GM20000 (cell line): ENCODE results near the gene VWA8.

Experiments
- DNase-seq: peaks from one replicate; pipeline ENCODE4 v3.0.0; 2012; ENCODE audit warnings: low spot score
- CTCF ChIP-seq: IDR thresholded peaks from 2 replicates; pipeline ENCODE4 v1.5.1; 2012; ENCODE audit warnings: mild to moderate bottlenecking, control low read depth; ENCODE audit errors: extremely low read depth, missing control alignments

Gene VWA8

GRCh38 chr13:41969072-41969471 lies 8.2 kb upstream of the VWA8 start:
- no peak for TF ChIP-seq CTCF
- no peak for DNase-seq

DNA sequence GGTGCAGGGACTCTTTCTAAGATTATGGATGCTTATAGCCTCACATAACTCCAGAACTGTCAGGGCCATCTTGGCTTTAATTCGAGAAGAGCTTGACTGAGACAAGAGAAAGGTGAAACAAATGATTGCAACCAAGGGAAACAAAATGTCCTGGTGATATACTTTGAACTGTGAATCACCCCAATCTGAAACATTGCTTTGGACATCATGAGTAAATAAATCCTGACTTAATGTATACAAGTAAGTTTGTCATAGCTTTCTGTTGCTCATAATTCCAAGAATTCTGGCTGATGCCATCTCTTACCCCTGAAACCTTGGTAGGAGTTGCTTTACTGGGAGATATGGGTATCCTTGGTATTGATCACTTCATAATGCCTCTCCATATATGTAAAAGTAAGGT lies 5.8 kb upstream of the VWA8 start:
- no peak for TF ChIP-seq CTCF
- no peak for DNase-seq

GRCh38 chr13:41962994-41963393 lies 2.1 kb upstream of the VWA8 start:
- TF ChIP-seq CTCF, result no peak
- no peak for DNase-seq

DNA sequence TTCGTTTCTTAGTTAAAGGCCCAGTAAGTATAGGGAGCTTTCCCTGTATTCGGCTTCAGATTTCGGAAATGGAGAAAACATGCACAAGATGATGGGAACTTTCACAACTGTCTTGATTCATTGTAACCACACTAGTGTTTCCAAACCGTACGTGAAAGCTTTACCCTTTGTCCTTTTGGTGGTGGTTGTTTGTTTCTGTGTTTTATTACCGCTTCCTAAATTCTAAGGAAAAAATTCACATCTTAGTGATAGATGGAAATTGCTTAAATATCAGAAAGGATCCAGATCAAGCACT lies 504 bp upstream of the VWA8 start:
- TF ChIP-seq CTCF, result no peak
- no peak for DNase-seq

DNA sequence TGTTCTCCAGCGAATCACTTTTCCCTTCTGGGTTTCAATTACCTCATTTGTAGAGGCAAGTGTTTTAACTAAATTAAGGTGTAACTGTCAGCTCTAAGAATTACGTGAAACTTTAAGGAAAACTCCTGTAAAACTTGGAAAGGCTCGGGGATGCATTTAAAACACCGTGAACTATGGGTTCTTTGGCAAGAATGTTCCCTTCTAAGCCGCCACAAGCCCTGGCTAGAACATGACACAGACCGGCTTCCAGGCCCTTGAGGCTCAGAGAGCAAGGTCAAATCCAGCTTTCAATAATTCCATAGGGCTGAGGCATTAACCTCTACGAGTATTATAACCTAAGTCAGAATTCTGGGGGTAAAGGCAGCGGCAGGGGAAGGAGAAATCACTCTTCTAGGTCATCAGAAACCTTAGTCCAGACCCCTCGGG lies 685 bp downstream of the VWA8 start:
- no peak for DNase-seq
- TF ChIP-seq CTCF, result no peak

DNA sequence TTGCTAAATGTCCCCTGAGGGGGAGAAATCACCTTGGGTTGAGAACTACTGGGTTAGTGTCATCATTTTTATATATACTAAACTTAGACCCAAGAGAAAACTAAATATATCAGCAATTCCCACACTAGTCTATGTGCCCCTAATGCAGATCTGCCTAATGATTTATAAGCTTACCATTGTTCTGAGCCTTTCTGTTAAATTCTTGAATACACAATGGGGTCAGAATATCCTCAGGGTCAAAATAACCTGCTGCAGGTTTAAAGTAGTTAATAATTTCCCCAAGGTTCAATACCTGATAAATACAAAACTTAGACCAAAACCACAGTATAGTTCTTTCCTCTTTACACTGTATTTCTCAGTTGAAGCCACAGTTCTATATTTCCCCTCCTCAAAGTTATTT lies 4.6 kb downstream of the VWA8 start:
- no peak for DNase-seq

DNA sequence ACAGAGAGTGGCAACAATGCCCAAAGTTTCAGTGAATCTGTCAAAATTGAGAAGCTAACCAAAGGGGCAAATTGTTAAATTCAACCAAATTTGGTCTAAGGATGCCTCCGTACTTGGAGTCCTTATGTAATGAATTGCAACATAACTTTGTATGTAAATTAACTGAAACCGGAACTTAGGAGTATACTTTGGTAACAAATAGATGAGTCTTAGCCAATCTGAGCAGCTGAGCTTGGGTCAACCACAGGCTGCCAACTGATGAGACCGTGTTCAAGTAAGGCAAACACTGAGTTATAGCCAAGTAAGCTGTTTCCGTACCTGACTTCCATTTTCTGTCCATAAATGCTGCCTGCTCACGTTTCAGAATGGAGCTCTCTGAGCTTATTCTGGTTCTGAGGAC lies 5.3 kb downstream of the VWA8 start:
- no peak for DNase-seq
- TF ChIP-seq CTCF, result no peak

More for the DNA sequence above, 4.6 kb downstream of the VWA8 start:
- TF ChIP-seq CTCF, result no peak
